GM18868 (cell line): ENCODE results near the gene AATK.

Source experiments
- ATAC-seq: cut with Tn5 transposase; IDR thresholded peaks from one replicate; pipeline ENCODE4 v1.9.1; 2021; ENCODE audit warnings: mild to moderate bottlenecking, moderate library complexity; ENCODE audit not compliant: unreplicated experiment

Gene AATK

GRCh38 chr17:81116704-81117103, 49.3 kb downstream of the AATK start:
- no peak for ATAC-seq

GRCh38 chr17:81115749-81116464, 50.1 kb downstream of the AATK start:
- ATAC-seq, result no peak

- no peak for ATAC-seq
Measured at GRCh38 chr17:81115219-81115618, 50.8 kb downstream of the AATK start.

- no peak for ATAC-seq
Measured at GRCh38 chr17:81114351-81115093, 51.5 kb downstream of the AATK start.

- no peak for ATAC-seq
Measured at GRCh38 chr17:81113158-81113724, 52.8 kb downstream of the AATK start.

- no peak for ATAC-seq
Measured at GRCh38 chr17:81112450-81112849, 53.6 kb downstream of the AATK start.

- ATAC-seq, result no peak
Measured at GRCh38 chr17:81111066-81111465, 55.0 kb downstream of the AATK start.

GRCh38 chr17:81110488-81111040, 55.5 kb downstream of the AATK start:
- ATAC-seq, result no peak

GRCh38 chr17:81109957-81110356, 56.1 kb downstream of the AATK start:
- ATAC-seq, result no peak

GRCh38 chr17:81108220-81108619, 57.8 kb downstream of the AATK start:
- ATAC-seq, result no peak

- ATAC-seq, result no peak
Measured at GRCh38 chr17:81106716-81107115, 59.3 kb downstream of the AATK start.

- no peak for ATAC-seq
Measured at GRCh38 chr17:81103379-81103778, 62.6 kb downstream of the AATK start.

GRCh38 chr17:81102869-81103268, 63.2 kb downstream of the AATK start:
- ATAC-seq, result no peak

- no peak for ATAC-seq
Measured at GRCh38 chr17:81102352-81102751, 63.7 kb downstream of the AATK start.

- peak; percentile 85 for ATAC-seq
Measured at GRCh38 chr17:81101614-81102306, 64.3 kb downstream of the AATK start.

GRCh38 chr17:81100668-81101067, 65.4 kb downstream of the AATK start:
- no peak for ATAC-seq

GRCh38 chr17:81099888-81100287, 66.1 kb downstream of the AATK start:
- ATAC-seq, result no peak

GRCh38 chr17:81097943-81098308, 68.1 kb downstream of the AATK start:
- no peak for ATAC-seq

- no peak for ATAC-seq
Measured at GRCh38 chr17:81097134-81097942, 68.7 kb downstream of the AATK start.

- no peak for ATAC-seq
Measured at GRCh38 chr17:81096741-81097133, 69.3 kb downstream of the AATK start.

GRCh38 chr17:81095383-81095762, 70.6 kb downstream of the AATK start:
- no peak for ATAC-seq
